Transverse colon (tissue), 4 donors: ENCODE measurements around the gene TOLLIP.

ENCODE experiments used
- EP300 ChIP-seq: sonication (generic); formaldehyde crosslinking; IDR thresholded peaks from one replicate; pipeline ENCODE4 v1.6.1; 2017; ENCODE audit warnings: antibody characterized with exemption, low read depth
- POLR2A ChIP-seq: fragments of 450-650 bp; IDR thresholded peaks from one replicate; pipeline ENCODE4 v1.6.1; 2016; ENCODE audit warnings: antibody characterized with exemption, mild to moderate bottlenecking, moderate library complexity
- POLR2AphosphoS5 ChIP-seq, 3 donors: sonication (generic); formaldehyde crosslinking; IDR thresholded peaks; one replicate each; pipeline ENCODE4 v1.6.1; 2016; ENCODE audit warnings: antibody characterized with exemption in 3 of 3
- TF ChIP-seq, protein P1 (sequence below), 5 experiments: fragments of 200-600 bp in 3 of 5; fragments of 450-650 bp in 2 of 5; sonication (generic) in 3 of 5; IDR thresholded peaks; 1 replicate in 2 of 5; 2 replicates in 3 of 5; pipeline ENCODE4 v1.5.1; 2016 to 2017; ENCODE audit warnings: antibody characterized with exemption in 5 of 5, inconsistent platforms in 3 of 5, mild to moderate bottlenecking in 2 of 5, moderate library complexity in 1 of 5

DNA sequence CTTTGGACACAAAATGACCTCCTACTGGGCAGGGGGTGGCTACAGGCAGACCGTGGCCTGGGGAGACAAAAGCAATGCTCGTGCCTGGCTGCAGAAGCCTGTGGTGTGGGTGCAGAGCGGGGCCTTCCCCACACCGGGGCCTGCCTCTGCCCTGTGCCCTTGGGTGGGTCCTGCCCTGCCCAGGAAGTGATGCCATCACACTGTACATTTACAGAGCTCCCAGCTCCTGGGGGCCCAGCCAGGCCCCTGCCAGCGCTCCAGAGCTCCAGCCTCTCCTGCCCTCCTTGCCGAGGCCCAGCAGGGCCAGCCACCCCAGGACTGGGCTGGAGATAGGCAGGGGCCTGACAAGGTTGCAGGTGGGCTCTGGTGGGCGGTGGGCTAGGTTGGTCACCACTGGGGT is 46.4 kb downstream of the TOLLIP start:
- TF ChIP-seq POLR2A (no peak), POLR2AphosphoS5 (IDR thresholded peaks at IDR 0.05) (no peak), EP300 (no peak)
- TF ChIP-seq, protein P1, sequence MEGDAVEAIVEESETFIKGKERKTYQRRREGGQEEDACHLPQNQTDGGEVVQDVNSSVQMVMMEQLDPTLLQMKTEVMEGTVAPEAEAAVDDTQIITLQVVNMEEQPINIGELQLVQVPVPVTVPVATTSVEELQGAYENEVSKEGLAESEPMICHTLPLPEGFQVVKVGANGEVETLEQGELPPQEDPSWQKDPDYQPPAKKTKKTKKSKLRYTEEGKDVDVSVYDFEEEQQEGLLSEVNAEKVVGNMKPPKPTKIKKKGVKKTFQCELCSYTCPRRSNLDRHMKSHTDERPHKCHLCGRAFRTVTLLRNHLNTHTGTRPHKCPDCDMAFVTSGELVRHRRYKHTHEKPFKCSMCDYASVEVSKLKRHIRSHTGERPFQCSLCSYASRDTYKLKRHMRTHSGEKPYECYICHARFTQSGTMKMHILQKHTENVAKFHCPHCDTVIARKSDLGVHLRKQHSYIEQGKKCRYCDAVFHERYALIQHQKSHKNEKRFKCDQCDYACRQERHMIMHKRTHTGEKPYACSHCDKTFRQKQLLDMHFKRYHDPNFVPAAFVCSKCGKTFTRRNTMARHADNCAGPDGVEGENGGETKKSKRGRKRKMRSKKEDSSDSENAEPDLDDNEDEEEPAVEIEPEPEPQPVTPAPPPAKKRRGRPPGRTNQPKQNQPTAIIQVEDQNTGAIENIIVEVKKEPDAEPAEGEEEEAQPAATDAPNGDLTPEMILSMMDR (IDR thresholded peaks at IDR 0.05) = no peak
